GM23248 (cell line): Measurements from ENCODE around the gene GINS3.

Source experiments
- EZH2 ChIP-seq: fragments of 200-600 bp; sonication (generic); IDR thresholded peaks from 2 replicates; pipeline ENCODE4 v1.6.1; 2018; ENCODE audit warnings: antibody characterized with exemption, mild to moderate bottlenecking; ENCODE audit not compliant: insufficient read depth, poor library complexity, severe bottlenecking
- EZH2phosphoT487 ChIP-seq: fragments of 200-600 bp; sonication (generic); IDR thresholded peaks from 2 replicates; pipeline ENCODE4 v1.6.1; 2018; ENCODE audit warnings: antibody characterized with exemption, moderate library complexity, mild to moderate bottlenecking, low read depth; ENCODE audit not compliant: insufficient read depth

DNA sequence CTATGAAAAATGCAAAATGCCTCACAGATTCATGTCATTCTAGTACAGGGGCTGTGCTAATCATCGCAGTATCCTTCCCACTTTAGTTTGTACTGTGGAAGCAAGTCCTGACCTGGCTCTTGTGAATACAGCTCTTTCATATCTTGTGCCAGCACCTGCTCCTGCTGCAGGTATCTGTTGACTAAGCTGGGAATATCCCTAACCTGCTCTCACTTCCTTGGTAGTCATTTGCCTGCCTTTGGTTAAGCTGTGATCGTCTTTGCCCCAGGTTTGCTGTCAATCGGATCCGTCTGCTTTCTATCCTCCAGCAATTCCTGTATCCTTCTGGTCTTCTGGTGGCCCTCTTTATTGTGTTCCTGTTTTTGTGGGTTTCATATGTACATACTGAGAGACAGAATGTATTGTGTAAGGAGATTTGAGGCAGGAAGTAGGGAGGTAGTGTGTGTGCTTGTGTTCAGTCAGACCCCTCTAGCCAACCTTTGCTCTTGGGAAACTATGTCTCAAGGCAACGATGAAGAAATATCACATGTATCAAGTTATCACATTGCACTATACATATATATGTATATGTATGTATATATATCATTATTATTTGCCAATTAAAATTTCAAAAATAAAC, 7.7 kb upstream of the GINS3 start:
- no peak for TF ChIP-seq EZH2
- no peak for TF ChIP-seq EZH2phosphoT487
